Stimulated activated CD8-positive, alpha-beta memory T cell treated with anti-CD3 and anti-CD28 coated beads, Interleukin-7, amount 100 ng/mL, for 48 hours (primary cell): ENCODE measurements around the gene PRAMEF13.
"Not testable (repeated sequence)": the region's sequence is repeated elsewhere in the genome, so short reads cannot be mapped to it uniquely, and the experiment has no call there.

ENCODE experiments used
- DNase-seq, 2 donors: peaks; one replicate each; pipeline ENCODE4 v3.0.0-alpha.2; 2020; ENCODE audit warnings: low read depth in 1 of 2; ENCODE audit errors: extremely low read depth in 1 of 2

The PRAMEF13 gene

DNA sequence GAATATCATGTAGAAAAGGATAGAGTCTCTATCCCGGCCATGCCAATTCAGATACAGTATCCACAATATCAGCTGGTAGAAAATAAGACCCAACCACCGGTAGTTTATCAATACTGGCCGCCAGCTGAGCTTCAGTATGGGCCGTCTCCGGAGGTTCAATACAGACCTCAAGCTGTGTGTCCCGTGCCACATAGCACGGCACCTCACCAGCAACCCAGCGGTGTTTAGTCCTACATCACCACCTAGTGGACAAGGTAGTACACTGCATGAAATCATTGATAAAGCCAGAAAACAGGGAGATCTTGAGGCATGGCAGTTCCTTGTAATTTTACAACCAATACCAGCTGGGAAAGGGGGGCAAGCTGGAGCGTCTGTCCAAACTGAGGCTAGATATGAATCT lies 7.5 kb upstream of the PRAMEF13 start:
- not testable (repeated sequence) for DNase-seq

DNA sequence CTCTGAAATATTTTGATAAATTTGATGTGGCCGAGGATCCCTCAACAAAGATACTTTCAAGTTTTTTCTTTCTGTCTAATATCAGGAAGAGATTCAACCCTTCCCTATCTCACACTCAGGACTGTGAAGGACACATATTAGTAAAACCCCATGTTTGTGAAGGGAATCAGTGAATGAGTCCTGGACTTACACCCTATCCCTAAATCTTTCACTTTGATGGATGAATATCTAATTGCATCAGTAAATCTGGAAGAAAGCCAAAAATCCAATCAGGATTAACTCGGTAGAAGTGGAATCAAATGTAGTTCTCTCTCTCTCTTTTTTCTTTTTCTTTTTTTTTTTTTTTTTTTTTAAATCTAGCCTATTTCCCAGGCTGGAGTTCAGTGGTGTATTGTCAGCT lies 29.7 kb downstream of the PRAMEF13 start, which contains the start of gene PRAMEF9:
Gene PRAMEF9 (plus strand): TSS at position 301 of the 400 bp plus-strand sequence. CDS start 3,433 bp downstream, outside the sequence.
- DNase-seq = not testable (repeated sequence)

DNA sequence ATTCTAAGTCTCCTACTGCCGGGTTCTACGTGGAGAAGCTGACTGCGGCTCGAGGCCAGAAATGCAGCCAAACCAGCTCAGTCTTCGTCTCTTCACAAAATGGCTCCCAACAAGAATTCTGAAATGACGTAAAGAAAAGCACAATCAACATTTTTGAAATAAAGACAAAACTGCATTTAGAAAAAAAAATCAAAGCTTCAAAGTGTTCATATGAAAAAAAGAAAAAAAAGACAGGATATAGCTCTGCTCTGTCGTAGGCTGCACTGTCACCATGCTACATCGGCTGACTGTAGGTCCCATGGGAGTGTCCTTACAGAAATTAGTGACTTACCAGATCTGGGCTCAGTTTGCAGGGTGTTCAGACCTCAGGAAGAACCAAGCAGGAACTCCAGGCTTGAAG lies 35.7 kb downstream of the PRAMEF13 start, which contains the start of gene HNRNPCL4:
Gene HNRNPCL4 (minus strand): TSS at position 101 of the 400 bp plus-strand sequence. CDS start 164 bp downstream, outside the sequence.
- DNase-seq = not testable (repeated sequence)

DNA sequence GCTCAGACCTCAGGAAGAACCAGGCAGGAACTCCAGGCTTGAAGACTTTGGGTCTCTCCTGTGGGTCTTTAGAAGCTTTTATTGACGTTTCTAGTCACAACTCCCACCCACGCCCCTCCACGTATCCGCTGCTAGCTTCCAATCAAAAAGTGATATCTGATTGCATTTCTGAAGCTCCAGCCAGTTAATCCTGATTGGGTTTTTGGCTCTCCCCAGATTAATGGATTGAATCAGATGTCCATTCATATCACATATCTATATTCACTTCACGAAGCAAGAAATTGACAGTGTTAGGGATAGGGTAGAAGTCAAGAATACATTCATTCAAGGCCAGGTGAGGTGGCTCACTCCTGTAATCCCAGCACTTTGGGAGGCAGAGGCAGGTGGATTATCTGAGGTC lies 45.3 kb downstream of the PRAMEF13 start, which contains the start of gene PRAMEF26:
Gene PRAMEF26 (minus strand): TSS at position 101 of the 400 bp plus-strand sequence. CDS start 2,914 bp downstream, outside the sequence.
- DNase-seq = not testable (repeated sequence)
